Measurements from ENCODE around the gene AVL9.

GRCh38 chr7:32513210-32513609, 17.9 kb downstream of the AVL9 start:
- TF ChIP-seq, protein P1, sequence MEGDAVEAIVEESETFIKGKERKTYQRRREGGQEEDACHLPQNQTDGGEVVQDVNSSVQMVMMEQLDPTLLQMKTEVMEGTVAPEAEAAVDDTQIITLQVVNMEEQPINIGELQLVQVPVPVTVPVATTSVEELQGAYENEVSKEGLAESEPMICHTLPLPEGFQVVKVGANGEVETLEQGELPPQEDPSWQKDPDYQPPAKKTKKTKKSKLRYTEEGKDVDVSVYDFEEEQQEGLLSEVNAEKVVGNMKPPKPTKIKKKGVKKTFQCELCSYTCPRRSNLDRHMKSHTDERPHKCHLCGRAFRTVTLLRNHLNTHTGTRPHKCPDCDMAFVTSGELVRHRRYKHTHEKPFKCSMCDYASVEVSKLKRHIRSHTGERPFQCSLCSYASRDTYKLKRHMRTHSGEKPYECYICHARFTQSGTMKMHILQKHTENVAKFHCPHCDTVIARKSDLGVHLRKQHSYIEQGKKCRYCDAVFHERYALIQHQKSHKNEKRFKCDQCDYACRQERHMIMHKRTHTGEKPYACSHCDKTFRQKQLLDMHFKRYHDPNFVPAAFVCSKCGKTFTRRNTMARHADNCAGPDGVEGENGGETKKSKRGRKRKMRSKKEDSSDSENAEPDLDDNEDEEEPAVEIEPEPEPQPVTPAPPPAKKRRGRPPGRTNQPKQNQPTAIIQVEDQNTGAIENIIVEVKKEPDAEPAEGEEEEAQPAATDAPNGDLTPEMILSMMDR (IDR thresholded peaks at IDR 0.05), result no peak
- no peak for TF ChIP-seq POLR2A (IDR thresholded peaks at IDR 0.05)
- TF ChIP-seq POLR2AphosphoS5 (IDR thresholded peaks at IDR 0.05; ENCODE audit: insufficient read depth in 1 of 2, low read depth in 1 of 2), result no peak

Data from vagina (tissue), 2 donors.